Measurements from ENCODE around the gene CEBPG.

CEBPG gene

DNA sequence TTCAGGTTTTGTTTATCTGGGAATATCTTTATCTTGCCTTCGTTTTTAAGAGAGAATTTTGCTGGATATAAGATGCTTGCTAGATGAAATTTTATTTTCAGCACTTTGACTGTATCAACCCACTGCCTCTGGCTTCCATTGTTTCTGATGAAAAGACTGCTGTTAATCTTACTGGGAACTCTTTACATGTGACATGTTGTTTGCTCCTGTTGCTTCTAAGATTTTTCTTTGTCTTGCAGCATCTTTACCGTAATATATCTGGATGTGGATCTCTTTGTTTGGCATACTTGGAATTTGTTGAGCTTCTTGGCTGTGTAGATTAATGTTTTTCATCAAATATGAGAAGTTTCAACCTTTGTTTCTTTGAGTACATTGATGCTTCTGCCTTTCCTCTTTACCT lies 18.0 kb upstream of the CEBPG start:
- no peak for DNase-seq

DNA sequence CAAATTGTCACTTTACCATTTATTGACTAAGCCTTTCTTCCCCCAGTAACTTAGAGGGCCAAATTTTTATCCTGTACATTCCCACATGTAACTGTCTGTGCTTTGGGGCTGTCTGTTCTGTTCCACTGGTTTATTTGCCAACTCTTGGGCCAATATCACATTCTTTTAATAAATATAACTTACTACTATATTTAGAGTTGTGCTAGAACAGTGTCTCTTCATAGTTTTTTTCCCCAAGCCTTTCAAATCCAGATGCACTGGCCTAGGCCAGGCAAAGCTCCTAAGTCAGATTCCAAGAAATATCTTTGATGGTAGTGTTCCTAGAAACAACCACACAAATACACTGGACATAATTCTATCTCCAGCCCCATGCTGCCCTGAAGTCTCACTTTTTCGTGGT lies 16.0 kb upstream of the CEBPG start:
- DNase-seq, result no peak

DNA sequence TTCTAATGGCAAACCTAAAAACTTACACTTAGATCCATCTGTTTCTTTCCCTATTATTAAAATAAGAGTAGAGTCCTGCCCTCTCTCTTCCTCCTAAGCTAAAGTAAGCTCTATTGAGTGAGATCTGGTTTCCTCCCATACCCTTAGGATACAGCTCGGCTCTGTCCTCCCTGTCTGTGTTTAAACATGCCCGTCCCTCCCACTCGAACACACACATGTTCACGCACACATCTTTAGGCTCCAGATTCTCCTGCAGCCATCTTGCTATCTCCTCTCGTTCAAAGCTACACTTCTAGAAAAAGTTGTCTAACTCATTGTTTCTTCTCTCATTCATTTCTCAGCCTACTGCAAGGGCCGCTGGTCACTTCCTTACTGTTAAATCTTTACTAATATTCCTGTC lies 15.1 kb upstream of the CEBPG start:
- DNase-seq, result no peak

DNA sequence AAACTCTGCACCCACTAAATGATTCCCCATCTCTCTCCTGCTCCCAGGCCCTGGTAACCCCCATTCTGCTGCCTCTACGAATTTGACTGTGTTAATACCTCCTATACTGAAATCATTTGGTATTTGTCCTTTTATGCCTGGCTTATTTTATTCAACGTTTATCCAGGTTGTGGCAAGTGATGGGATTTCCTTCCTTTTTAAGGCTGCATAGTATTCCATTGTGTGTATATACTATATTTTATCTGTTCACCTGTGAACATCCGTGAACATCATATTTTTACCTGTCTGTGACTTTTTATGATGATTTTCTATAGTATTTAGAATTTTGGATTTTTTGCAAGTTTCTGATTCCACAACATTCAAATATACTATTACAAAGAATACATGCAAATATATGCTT lies 13.9 kb upstream of the CEBPG start:
- DNase-seq, result no peak

DNA sequence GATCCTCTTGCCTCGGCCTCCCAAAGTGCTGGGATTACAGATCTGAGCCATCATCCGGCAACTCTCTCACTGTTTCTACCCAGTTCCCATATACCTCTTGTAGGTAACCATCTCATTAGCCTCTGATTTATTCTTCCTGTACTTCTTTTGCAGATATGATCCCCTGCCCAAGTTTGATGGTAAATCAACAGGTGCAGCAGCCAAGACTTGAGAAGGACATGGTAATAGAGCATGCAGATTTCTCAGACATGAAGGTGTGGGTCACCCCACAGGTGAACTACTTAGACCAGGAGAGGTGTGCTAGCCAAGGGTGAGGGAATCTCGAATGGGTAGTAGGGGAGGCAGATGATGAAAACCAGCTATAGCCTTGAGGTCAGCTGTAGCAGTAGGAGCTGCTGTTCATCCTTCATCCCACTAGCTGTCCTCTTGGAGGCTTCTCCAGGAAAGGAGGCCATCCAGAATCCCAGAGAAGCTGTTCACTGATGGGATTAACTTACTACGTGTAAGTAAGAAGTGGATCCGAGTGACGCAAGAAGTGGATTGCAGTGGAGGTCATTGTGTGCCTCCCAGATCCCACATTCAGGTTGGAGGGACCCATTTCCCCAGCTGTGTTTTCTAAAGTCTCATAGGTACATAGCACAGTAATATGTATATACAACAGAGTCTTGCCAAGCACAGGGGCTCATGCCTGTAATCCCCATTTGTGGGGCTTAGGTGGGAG lies 10.8 kb upstream of the CEBPG start:
- DNase-seq, result no peak

DNA sequence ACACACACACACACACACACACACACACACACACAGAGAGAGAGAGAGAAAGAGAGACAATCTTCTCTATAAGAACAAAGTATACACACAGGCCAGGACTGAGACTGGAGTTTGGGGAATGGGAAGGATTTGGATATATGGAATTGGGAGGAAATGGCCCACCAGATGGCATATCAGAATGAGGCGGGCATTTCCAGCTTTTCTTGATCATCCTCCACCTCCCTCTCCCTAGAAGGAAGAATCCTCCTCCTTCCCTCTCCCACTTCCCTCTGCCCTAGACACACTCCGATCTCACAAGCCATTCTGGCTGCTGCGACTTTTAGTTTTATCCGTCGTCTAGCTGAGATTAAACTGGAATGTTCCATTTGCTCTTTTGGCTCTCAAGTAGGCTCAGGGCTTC lies 10.0 kb upstream of the CEBPG start:
- no peak for DNase-seq

DNA sequence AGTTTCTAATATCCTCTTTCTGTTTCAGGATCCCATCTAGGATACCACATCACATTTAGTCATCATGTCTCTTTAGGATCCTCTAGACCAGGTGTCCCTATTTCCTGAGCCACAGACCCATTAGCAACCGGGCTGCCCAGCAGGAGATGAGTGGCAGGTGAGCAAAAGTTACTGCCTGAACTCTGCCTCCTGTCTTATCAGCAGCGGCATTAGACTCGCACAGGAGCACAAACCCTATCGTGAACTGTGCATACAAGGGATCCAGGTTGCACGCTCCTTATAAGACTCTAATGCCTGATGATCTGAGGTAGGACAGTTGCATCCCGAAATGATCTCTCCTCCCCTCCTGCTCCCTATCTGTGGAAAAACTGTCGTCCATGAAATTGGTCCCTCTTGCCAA lies 7.8 kb upstream of the CEBPG start:
- DNase-seq, result no peak

DNA sequence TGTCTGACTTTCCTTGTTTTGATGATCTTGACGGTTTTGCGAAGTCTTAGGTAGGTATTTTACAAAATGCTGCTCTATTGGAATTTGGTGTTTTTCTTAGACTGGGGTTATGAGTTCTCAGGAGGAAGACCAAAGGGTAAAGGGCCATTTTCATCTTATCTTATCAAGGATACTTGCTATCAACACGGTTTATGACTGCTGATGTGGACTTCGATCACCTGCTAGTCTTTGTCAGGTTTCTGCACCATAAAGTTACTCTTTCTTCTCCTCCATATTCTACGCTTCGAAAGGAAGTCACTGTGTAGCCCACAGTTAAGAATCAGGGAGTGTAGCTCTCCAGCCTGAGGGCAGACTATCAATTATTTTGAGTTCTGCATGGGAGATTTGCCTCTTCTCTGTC lies 7.4 kb upstream of the CEBPG start:
- no peak for DNase-seq

DNA sequence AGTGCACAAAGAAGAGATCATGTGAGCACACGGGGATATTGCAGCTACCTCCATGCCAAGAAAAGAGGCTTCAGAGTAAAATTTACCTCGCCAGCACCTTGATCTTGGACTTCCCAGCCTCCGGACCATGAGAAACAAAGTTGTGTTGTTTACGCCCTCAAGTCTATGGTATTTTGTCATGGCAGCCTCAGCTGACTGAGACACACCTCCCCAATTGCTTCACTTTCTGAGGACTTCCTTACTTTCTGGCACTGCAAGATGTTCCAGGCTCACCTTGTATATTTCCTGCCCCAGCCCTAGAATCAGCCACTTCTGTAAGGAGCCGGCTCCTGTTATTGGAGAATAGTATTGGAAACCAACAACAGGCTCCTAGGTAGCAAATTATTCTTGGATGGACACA lies 6.6 kb upstream of the CEBPG start:
- DNase-seq, result no peak

DNA sequence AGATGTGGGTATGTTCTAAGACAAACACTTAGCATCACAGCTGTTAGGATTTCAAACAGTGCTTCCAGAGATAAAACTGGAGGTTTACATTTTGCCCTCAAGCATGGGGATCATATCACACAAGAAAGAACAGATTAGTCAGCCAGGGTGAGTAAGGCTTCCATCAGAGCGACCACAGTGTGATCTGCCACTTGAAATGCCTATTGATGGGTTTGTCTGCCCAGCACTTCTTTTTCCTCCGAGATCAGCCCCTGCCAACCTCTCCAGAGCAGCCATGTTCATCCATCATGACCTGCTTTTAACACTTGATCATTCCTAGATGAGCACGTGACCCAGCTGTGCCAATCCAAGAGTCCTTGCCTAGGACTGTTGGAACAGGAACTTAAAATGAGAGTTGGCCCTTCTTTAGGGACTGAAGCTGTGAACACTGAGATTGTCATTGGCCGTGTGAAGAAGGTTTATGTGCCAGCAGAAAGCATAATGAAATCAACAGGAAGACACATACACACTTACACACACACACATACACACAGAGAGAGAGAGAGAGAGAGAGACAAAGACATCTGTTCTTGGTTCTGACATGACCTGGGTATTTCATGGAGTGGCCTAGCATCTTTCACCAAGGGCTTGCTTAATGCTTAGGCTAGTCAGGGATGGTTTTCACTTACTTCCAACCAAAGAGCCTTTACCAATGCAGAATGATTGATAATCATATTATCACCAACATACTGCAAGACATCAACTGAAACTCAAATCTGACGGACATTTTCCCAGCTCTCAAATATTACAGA lies 5.2 kb upstream of the CEBPG start:
- no peak for DNase-seq

DNA sequence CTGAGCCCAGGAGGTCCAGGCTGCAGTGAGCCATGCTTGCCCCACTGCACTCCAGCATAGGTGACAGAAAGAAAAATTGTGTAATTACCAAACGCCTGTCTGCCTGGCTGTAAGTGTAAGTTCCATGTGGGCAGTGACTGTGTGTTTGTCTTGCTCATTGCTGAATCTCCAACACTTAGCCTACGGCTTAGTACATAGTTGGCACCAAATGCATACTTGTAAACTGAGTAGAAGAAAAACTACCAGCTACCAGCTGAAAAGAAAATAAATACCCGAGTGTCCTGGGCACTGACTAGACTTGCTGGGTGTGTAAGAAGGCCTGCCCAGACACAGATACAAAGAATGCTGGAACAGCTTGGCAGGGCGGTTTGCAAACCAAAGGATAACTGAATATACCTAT lies 2.7 kb upstream of the CEBPG start:
- DNase-seq, result no peak

DNA sequence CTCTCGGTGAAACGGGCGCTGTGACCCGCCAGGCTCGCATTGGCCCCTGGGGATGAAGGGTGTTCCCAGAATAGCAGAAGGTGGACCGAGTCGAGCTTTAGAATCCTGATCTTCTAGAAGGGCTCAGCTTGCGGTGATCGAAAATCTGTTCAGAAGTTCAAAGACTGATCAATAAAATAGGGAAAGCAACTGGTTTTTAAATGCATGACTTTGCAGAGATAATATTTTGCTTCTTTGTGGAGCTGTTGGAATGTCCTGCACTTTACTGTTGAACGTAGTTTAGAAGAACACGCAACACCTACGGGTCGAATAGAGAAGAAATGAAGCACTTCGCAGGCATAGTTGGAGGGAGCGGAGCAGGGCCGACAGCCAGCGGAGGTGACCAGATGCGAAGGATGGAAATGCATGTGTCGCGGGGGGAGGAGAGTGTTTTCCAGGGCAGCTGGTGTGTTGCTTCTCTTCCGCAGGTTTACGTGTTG lies 766 bp downstream of the CEBPG start:
- peak in 1 of 2 experiments; percentile 43 for DNase-seq

DNA sequence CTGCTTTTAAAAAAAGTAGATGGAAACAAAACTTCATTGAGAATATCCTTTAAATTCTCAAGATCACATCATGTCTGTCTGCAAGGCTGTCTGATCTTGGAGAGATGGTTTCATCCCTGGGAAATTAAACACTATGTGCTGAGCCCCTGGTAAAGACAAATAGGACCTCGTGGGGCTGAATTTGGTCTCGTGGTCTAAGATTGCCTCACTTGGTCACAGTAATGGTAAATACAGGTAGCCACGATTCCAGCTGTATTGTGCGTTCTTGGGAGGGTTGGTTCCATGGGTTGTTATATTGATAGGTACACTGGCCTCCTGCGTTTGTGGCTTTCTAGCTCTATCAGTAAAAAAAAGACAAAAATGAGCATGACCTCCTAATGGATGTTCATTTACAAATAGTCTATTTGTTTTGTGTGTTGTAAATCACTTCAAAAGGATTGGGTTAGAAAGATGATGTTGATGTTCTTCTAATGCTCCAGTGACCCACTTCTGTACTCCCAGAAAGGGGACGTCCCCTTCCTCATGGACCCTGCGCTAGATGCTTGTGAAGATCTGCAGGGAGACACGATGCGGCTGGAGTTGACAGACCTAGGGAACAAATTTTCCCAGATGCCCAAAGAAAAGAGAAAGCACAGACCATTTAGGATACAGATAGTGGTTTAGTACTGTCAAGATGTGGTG lies 1.8 kb downstream of the CEBPG start:
- no peak for DNase-seq

DNA sequence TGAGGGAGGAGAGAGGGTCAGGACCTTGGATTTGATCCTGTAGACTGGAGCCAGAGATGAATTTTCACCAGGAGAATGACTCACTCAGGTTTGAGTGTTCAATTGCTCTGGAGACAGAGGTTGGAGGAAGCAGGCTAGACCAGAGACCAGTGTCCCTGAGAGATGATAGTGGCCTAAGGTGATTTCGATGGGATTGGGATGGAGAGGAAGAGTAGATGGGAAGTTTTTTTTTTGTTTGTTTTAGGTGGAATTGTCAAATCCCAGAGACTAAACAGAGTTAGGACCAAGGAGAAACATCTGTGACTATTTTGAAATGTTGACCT lies 2.3 kb downstream of the CEBPG start:
- no peak for DNase-seq

DNA sequence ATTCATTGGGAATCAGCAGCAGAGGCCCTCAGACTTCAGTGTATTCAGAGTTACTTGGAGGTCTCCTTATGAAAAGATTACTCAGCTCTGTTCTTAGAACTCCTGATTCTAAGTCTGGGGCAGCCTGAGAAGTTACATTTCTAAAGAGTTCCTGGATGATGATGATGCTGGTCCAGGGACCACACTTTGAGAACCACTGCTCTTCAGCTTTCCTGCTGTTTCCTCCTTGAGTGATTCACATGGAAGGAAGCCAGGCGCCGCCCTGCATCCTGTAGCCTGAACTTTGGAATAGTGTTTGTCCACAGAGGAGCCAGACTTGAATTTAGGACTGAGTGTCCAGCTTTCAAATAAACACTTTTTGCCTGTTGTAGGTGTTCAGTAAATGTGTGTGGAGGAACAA lies 2.9 kb downstream of the CEBPG start:
- no peak for DNase-seq

DNA sequence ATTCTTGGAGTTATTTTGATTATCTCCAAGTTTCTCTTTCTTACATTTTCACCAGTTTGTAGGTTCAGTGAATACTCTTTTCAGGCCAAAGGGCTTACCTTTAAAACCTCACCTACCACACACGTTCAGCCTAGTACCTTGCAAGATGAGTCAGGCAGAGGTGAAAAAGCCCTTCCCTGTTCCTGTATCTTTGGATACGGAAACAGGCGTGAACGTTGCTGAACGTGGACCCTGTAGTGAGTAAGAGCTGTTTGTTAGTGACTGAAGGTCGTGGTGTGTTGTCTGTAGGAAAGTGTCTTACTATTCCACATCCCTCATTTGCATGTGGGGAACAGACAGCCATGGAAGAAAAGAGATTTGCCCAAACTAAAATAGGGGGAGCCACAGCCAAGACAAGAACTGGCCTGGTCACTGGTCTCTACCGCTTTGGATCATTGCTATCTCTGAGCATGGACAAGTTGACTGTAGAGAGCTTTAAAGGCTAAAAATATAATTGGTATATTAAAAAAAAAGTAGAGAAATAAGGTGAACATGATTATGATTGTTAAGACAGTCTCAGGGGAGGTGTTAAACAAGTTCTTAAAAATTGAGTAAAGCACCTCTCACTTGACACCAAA lies 3.5 kb downstream of the CEBPG start:
- DNase-seq, result no peak

DNA sequence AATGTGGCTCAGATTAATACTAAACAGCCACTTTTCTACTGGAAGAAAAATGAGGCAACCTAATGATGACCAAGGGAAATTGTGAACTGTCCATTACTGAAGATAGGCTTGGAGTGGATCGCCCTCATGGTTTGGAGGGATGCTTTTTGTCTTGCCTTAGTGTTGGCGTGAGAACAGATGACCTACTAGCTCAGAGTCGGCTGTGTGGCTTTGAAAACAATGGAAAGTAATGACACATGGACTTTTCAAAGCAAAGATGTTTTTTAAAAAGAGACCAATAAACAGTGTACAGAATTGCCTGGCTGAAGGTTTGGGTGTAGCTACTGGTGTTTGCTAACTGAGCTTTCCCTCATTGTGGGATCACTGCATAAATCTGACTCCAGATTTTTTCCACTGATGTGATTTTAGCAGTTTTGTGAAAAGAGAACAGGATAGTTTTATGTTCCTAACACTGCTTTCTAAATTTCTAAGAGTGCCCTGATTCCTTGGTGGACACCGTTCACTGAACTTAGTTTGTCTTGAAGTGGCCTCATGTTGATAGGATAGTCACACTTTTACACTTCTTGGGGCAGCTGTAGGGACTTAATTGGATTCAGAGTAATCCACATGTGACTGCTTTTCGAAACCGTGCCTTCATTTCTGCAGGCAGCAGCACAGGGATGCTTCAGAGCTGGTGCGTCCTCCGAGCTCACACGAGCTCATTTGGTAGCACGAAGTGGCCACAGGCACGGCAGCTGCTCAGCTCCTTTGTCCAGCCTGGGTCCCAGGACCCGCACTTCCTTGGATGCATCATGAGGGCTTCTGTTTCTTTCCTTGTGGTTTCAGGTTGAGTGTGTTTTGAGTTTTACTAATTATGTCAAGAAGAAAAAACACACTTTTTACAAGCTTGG lies 4.3 kb downstream of the CEBPG start:
- no peak for DNase-seq

DNA sequence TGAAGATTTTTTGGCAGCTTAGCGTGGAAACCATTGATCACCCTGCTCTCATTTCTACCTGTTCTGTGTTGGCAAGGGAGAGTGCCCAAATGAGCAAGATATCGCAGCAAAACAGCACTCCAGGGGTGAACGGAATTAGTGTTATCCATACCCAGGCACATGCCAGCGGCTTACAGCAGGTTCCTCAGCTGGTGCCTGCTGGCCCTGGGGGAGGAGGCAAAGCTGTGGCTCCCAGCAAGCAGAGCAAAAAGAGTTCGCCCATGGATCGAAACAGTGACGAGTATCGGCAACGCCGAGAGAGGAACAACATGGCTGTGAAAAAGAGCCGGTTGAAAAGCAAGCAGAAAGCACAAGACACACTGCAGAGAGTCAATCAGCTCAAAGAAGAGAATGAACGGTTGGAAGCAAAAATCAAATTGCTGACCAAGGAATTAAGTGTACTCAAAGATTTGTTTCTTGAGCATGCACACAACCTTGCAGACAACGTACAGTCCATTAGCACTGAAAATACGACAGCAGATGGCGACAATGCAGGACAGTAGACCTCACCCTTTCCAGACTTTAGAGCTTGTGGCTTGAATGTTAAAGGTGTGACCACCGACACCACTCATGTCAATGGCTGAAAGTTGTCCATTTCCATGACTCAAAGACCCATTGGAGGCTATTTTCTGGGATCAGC lies 5.8 kb downstream of the CEBPG start:
- no peak for DNase-seq

DNA sequence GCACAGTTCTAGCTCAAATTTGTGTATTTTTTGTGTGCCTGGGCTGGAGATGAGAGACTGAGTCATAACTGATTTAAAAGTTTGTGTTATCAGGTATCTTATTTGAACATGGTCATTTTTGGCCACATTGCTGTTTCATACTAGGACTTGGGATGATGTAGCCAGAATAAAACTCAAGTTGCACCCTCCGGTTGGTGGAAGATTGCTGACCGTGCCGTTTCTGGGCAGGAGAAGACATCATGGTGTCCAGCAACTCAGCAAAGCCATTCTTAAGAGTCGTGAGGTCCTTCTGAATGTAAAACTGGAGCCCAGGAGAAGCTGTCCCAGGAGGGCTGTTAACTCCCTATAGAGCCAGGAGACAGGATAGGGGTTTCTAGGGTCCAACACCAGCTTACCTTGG lies 7.6 kb downstream of the CEBPG start:
- DNase-seq, result no peak

DNA sequence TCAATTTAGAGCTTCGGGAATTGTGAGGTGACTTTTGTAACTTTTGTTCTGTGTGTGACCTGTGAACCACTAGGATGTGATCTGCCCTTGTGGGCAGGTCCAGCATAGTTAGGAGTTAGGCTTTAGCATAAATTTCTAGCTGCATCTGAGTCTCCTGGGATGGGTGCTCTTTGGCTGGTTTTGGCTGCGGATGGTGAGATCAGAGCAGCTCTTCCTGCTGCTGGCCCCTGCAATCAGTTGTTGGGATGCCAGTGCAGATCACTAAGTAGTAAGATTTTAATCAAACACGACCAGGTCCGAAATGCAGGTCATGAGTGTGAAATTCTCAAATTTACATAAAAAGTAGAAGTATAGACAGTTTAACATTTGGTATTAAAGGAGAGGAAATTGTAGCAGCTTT lies 8.5 kb downstream of the CEBPG start:
- DNase-seq, result no peak

DNA sequence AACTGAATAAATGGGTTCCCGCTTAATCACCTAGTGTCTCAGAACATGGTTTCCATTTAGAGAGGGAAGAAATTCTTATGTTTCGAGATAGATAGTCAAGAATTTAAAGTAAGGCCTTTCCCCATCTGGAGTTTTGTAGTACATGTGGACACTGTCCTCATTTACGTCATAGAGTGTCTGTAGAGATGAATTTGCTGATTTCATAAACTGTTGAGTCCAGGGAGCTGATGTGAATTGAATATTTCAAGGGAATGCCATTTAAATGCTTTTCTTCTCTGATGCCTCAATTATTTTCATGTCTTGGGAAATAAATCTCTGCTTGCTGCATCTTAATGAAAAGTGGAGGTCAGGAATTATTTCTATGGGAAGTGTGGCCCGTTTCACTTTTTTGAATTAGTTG lies 9.5 kb downstream of the CEBPG start:
- no peak for DNase-seq

DNA sequence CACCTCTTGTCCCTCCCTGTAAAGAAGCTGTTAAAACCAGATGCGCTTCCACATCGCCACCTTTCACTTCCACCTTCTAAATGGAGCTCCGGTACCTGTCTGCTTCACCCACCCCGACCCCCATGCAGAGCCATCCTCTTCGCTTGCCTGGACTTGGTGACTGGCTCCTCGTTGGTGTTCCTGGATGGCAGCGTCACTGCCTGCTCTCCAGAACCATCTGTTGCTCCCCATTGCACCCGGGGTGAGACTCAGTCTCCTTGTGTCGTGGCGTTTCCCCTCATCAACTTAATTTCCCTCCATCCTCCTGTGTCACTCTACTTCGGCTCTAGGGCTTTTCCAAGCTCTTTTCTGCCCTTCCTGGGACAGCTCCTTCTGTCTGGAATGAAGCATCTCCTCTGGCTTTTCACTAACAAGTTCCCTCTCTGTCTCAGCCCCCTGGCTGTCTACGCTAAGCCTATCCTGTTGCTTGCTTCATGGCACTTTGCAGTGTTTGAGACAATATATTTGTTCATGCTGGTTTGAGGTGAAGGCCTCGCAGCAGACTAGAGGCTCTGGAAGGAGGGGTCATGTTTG lies 10.3 kb downstream of the CEBPG start:
- no peak for DNase-seq

All from AML-193 (cell line).